ENCODE results near the gene ZC3H15.

Gene ZC3H15

GRCh38 chr2:186533717-186534116, 47.7 kb downstream of the ZC3H15 start:
- Histone ChIP-seq H3K9me3 (ENCODE audit: control insufficient read depth in 5 of 5, low read length in 5 of 5) (no peaks in the 10 kb centered on the region), H3K27ac (ENCODE audit: low read depth, low read length) (no peak overlapping the region)

GRCh38 chr2:186534406-186534805, 48.3 kb downstream of the ZC3H15 start:
- Histone ChIP-seq H3K9me3 (ENCODE audit: control insufficient read depth in 5 of 5, low read length in 5 of 5) (no peaks in the 10 kb centered on the region), H3K4me1 (ENCODE audit: control insufficient read depth in 5 of 5, insufficient read depth in 5 of 5, low read length in 5 of 5) (peaks cover 0 to 2% (median 0%) of the 10 kb centered on the region in 5 donors), H3K9ac (ENCODE audit: low read length in 5 of 5) (no peak overlapping the region), H3K4me3 (ENCODE audit: low read depth in 1 of 5, low read length in 5 of 5) (no peak overlapping the region), H3K27ac (ENCODE audit: low read depth, low read length) (no peak overlapping the region), H3K27me3 (ENCODE audit: control insufficient read depth in 5 of 5, insufficient read depth in 4 of 5, low read length in 5 of 5) (no peaks in the 10 kb centered on the region), H3K36me3 (ENCODE audit: control insufficient read depth in 5 of 5, insufficient read depth in 5 of 5, low read length in 5 of 5) (no peaks in the 10 kb centered on the region)

More at GRCh38 chr2:186533717-186534116, 47.7 kb downstream of the ZC3H15 start:
- Histone ChIP-seq H3K4me1 (ENCODE audit: control insufficient read depth in 5 of 5, insufficient read depth in 5 of 5, low read length in 5 of 5) (no peaks in the 10 kb centered on the region), H3K27me3 (ENCODE audit: control insufficient read depth in 5 of 5, insufficient read depth in 4 of 5, low read length in 5 of 5) (no peaks in the 10 kb centered on the region), H3K36me3 (ENCODE audit: control insufficient read depth in 5 of 5, insufficient read depth in 5 of 5, low read length in 5 of 5) (no peaks in the 10 kb centered on the region), H3K9ac (ENCODE audit: low read length in 5 of 5) (no peak overlapping the region), H3K4me3 (ENCODE audit: low read depth in 1 of 5, low read length in 5 of 5) (no peak overlapping the region)

- no peaks in the 10 kb centered on the region for H3K9me3 ChIP-seq (ENCODE audit: control insufficient read depth in 5 of 5, low read length in 5 of 5)
- H3K4me1 ChIP-seq (ENCODE audit: control insufficient read depth in 5 of 5, insufficient read depth in 5 of 5, low read length in 5 of 5) = peaks cover 0 to 2% (median 0%) of the 10 kb centered on the region in 5 donors
- no peaks in the 10 kb centered on the region for H3K27me3 ChIP-seq (ENCODE audit: control insufficient read depth in 5 of 5, insufficient read depth in 4 of 5, low read length in 5 of 5)
- no peak overlapping the region for H3K27ac ChIP-seq (ENCODE audit: low read depth, low read length)
- no peak overlapping the region for H3K9ac ChIP-seq (ENCODE audit: low read length in 5 of 5)
- no peak overlapping the region for H3K4me3 ChIP-seq (ENCODE audit: low read depth in 1 of 5, low read length in 5 of 5)
- no peaks in the 10 kb centered on the region for H3K36me3 ChIP-seq (ENCODE audit: control insufficient read depth in 5 of 5, insufficient read depth in 5 of 5, low read length in 5 of 5)
Measured at GRCh38 chr2:186535861-186536260, 49.8 kb downstream of the ZC3H15 start.

GRCh38 chr2:186537019-186537418, 51.0 kb downstream of the ZC3H15 start:
- Histone ChIP-seq H3K9me3 (ENCODE audit: control insufficient read depth in 5 of 5, low read length in 5 of 5) (no peaks in the 10 kb centered on the region), H3K4me1 (ENCODE audit: control insufficient read depth in 5 of 5, insufficient read depth in 5 of 5, low read length in 5 of 5) (peaks cover 0 to 2% (median 0%) of the 10 kb centered on the region in 5 donors), H3K9ac (ENCODE audit: low read length in 5 of 5) (no peak overlapping the region), H3K27ac (ENCODE audit: low read depth, low read length) (no peak overlapping the region), H3K4me3 (ENCODE audit: low read depth in 1 of 5, low read length in 5 of 5) (no peak overlapping the region), H3K36me3 (ENCODE audit: control insufficient read depth in 5 of 5, insufficient read depth in 5 of 5, low read length in 5 of 5) (no peaks in the 10 kb centered on the region), H3K27me3 (ENCODE audit: control insufficient read depth in 5 of 5, insufficient read depth in 4 of 5, low read length in 5 of 5) (no peaks in the 10 kb centered on the region)

DNA sequence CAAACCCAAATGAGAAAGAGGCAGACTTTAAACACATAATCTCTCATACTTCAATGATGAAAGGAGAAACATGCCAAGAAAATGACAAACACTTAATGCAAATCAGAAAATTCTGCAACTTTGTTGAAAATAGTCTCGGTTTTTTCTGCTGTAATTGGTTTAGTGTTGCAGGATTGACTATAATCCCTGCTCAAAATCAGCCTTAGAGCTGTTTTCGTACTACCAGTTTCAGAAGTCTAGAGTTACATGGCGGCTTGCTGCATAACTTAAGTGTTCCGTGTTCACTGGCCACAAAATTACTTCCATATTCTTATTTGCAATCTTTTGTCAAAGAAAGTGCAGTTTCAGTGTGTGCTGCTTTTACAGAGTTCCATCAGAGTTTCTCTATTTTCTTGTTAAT, 54.9 kb downstream of the ZC3H15 start:
- Histone ChIP-seq H3K27ac (ENCODE audit: low read depth, low read length) (no peak overlapping the region), H3K4me1 (ENCODE audit: control insufficient read depth in 5 of 5, insufficient read depth in 5 of 5, low read length in 5 of 5) (peaks cover 0 to 22% (median 16%) of the 10 kb centered on the region in 5 donors), H3K4me3 (ENCODE audit: low read depth in 1 of 5, low read length in 5 of 5) (no peak overlapping the region), H3K9me3 (ENCODE audit: control insufficient read depth in 5 of 5, low read length in 5 of 5) (no peaks in the 10 kb centered on the region), H3K9ac (ENCODE audit: low read length in 5 of 5) (no peak overlapping the region), H3K27me3 (ENCODE audit: control insufficient read depth in 5 of 5, insufficient read depth in 4 of 5, low read length in 5 of 5) (no peaks in the 10 kb centered on the region), H3K36me3 (ENCODE audit: control insufficient read depth in 5 of 5, insufficient read depth in 5 of 5, low read length in 5 of 5) (no peaks in the 10 kb centered on the region)

DNA sequence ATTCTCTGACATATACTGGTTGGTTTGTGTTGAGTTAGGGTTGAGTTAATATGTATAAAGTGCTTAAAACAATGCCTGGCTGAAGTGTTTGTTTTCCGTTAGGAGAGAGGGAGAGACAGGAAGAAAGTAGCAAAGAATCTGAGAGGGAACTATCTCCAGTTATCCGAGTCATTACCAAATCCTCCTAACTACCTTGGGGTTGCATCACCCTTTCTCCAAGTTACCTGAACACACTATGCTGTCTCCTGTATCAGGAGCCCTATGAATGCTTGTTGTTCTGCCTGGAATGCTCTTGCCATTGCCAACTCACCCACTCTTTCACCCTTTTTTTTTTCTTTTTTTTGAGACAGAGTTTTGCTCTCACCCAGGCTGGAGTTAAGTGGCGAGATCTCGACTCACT, 55.9 kb downstream of the ZC3H15 start:
- Histone ChIP-seq H3K4me1 (ENCODE audit: control insufficient read depth in 5 of 5, insufficient read depth in 5 of 5, low read length in 5 of 5) (peaks cover 0 to 27% (median 21%) of the 10 kb centered on the region in 5 donors), H3K27me3 (ENCODE audit: control insufficient read depth in 5 of 5, insufficient read depth in 4 of 5, low read length in 5 of 5) (no peaks in the 10 kb centered on the region), H3K9me3 (ENCODE audit: control insufficient read depth in 5 of 5, low read length in 5 of 5) (no peaks in the 10 kb centered on the region), H3K4me3 (ENCODE audit: low read depth in 1 of 5, low read length in 5 of 5) (no peak overlapping the region), H3K27ac (ENCODE audit: low read depth, low read length) (no peak overlapping the region), H3K9ac (ENCODE audit: low read length in 5 of 5) (no peak overlapping the region), H3K36me3 (ENCODE audit: control insufficient read depth in 5 of 5, insufficient read depth in 5 of 5, low read length in 5 of 5) (no peaks in the 10 kb centered on the region)

GRCh38 chr2:186543561-186544131, 57.6 kb downstream of the ZC3H15 start:
- Histone ChIP-seq H3K27me3 (ENCODE audit: control insufficient read depth in 5 of 5, insufficient read depth in 4 of 5, low read length in 5 of 5) (no peaks in the 10 kb centered on the region), H3K36me3 (ENCODE audit: control insufficient read depth in 5 of 5, insufficient read depth in 5 of 5, low read length in 5 of 5) (no peaks in the 10 kb centered on the region), H3K9me3 (ENCODE audit: control insufficient read depth in 5 of 5, low read length in 5 of 5) (no peaks in the 10 kb centered on the region), H3K9ac (ENCODE audit: low read length in 5 of 5) (peak overlapping the region in 4 of 5 donors; percentile 30 to 77 (median 64)), H3K4me1 (ENCODE audit: control insufficient read depth in 5 of 5, insufficient read depth in 5 of 5, low read length in 5 of 5) (peaks cover 0 to 27% (median 24%) of the 10 kb centered on the region in 5 donors), H3K4me3 (ENCODE audit: low read depth in 1 of 5, low read length in 5 of 5) (no peak overlapping the region), H3K27ac (ENCODE audit: low read depth, low read length) (peak overlapping the region; percentile 92)

DNA sequence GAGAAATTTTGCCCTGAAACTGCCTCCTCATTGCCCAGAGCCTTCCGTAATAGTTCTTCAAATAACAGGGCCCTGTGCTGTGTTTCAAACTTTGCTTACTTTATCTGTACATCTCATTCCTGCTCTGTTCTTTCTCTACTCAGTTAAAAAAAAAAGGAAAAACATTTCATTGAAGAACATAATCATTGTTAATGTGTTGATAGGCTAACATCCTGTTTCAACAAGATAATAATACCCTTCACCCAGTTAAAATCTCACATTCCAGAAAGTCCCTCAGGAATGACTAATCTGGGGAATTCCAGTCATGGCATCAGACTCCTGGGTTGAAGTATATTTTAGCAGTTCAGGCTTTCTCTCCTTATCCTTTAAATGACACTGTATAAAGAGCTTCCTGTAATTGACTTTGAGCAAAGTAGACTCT, 58.2 kb downstream of the ZC3H15 start:
- H3K27ac ChIP-seq (ENCODE audit: low read depth, low read length) = peak overlapping the region; percentile 92
- H3K9ac ChIP-seq (ENCODE audit: low read length in 5 of 5) = peak overlapping the region in 4 of 5 donors; percentile 30 to 77 (median 64)
- H3K4me1 ChIP-seq (ENCODE audit: control insufficient read depth in 5 of 5, insufficient read depth in 5 of 5, low read length in 5 of 5) = peaks cover 0 to 26% (median 24%) of the 10 kb centered on the region in 5 donors
- H3K27me3 ChIP-seq (ENCODE audit: control insufficient read depth in 5 of 5, insufficient read depth in 4 of 5, low read length in 5 of 5) = no peaks in the 10 kb centered on the region
- H3K9me3 ChIP-seq (ENCODE audit: control insufficient read depth in 5 of 5, low read length in 5 of 5) = no peaks in the 10 kb centered on the region
- H3K36me3 ChIP-seq (ENCODE audit: control insufficient read depth in 5 of 5, insufficient read depth in 5 of 5, low read length in 5 of 5) = no peaks in the 10 kb centered on the region
- H3K4me3 ChIP-seq (ENCODE audit: low read depth in 1 of 5, low read length in 5 of 5) = no peak overlapping the region

- no peaks in the 10 kb centered on the region for H3K36me3 ChIP-seq (ENCODE audit: control insufficient read depth in 5 of 5, insufficient read depth in 5 of 5, low read length in 5 of 5)
- H3K4me3 ChIP-seq (ENCODE audit: low read depth in 1 of 5, low read length in 5 of 5) = no peak overlapping the region
- H3K27me3 ChIP-seq (ENCODE audit: control insufficient read depth in 5 of 5, insufficient read depth in 4 of 5, low read length in 5 of 5) = no peaks in the 10 kb centered on the region
- no peaks in the 10 kb centered on the region for H3K9me3 ChIP-seq (ENCODE audit: control insufficient read depth in 5 of 5, low read length in 5 of 5)
- H3K4me1 ChIP-seq (ENCODE audit: control insufficient read depth in 5 of 5, insufficient read depth in 5 of 5, low read length in 5 of 5) = peaks cover 0 to 26% (median 24%) of the 10 kb centered on the region in 5 donors
- no peak overlapping the region for H3K27ac ChIP-seq (ENCODE audit: low read depth, low read length)
- no peak overlapping the region for H3K9ac ChIP-seq (ENCODE audit: low read length in 5 of 5)
Measured at GRCh38 chr2:186546846-186547245, 60.8 kb downstream of the ZC3H15 start.

- Histone ChIP-seq H3K27ac (ENCODE audit: low read depth, low read length) (no peak overlapping the region), H3K27me3 (ENCODE audit: control insufficient read depth in 5 of 5, insufficient read depth in 4 of 5, low read length in 5 of 5) (no peaks in the 10 kb centered on the region), H3K9ac (ENCODE audit: low read length in 5 of 5) (no peak overlapping the region), H3K4me1 (ENCODE audit: control insufficient read depth in 5 of 5, insufficient read depth in 5 of 5, low read length in 5 of 5) (peaks cover 0 to 8% (median 3%) of the 10 kb centered on the region in 5 donors), H3K4me3 (ENCODE audit: low read depth in 1 of 5, low read length in 5 of 5) (no peak overlapping the region), H3K36me3 (ENCODE audit: control insufficient read depth in 5 of 5, insufficient read depth in 5 of 5, low read length in 5 of 5) (no peaks in the 10 kb centered on the region), H3K9me3 (ENCODE audit: control insufficient read depth in 5 of 5, low read length in 5 of 5) (no peaks in the 10 kb centered on the region)
Measured at GRCh38 chr2:186551323-186552050, 65.4 kb downstream of the ZC3H15 start.
